Measurements from ENCODE around the gene OTOG. TPM values are rescaled to one million over a fixed set of nuclear protein-coding genes. Genes with fewer than 3 reads are reported as not detected.

Gene OTOG
- total RNA-seq, 1 experiment from 2014 or later = 0.35 TPM

DNA sequence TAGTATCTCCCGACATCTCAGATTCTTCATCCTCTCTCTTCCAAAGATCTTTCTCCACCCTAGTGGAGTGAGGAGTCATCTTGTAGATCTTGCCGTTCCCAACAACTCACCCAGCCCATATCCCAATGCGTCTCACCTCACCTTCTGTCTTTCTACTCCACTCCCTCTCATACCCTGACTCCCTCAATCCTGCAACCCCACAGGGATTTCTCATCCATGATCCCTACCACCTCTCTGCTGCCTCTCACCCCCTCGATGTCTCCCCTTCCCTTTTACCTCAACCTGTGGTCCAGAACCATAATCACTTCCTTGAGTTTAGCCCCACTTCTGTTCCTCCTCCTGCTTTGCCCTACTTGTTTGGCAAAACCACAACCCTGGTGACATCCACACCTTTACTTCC, 41.7 kb downstream of the OTOG start:
- Histone ChIP-seq H3K27me3 (ENCODE audit: insufficient read depth, low read length) (peaks cover 2% of the 10 kb centered on the region; the same call in 1 of the 2 replicates), H2AK5ac (ENCODE audit: insufficient read length, low read length) (no peak overlapping the region), H2BK20ac (ENCODE audit: low read depth, low read length, poor library complexity, severe bottlenecking) (no peak overlapping the region), H2AFZ (ENCODE audit: low read length) (no peak overlapping the region), H3K56ac (ENCODE audit: insufficient read length, low read depth, low read length) (no peak overlapping the region), H3K9me3 (ENCODE audit: control insufficient read depth, low read depth, low read length) (peaks cover 6% of the 10 kb centered on the region), H3K27ac (ENCODE audit: insufficient read length, low read depth, low read length) (no peak overlapping the region), H4K5ac (ENCODE audit: insufficient read length, low read depth, low read length) (no peak overlapping the region), H3K9ac (ENCODE audit: extremely low read depth, insufficient read length, low read length) (no peak overlapping the region), H2BK12ac (ENCODE audit: insufficient read length, low read depth, low read length) (no peak overlapping the region), H4K91ac (ENCODE audit: insufficient read length, low read depth, low read length) (no peak overlapping the region), H3K14ac (ENCODE audit: insufficient read depth, low read length) (no peak overlapping the region), H2BK120ac (ENCODE audit: low read depth, low read length, poor library complexity, severe bottlenecking) (no peak overlapping the region), H4K20me1 (ENCODE audit: control insufficient read depth, insufficient read depth, insufficient read length) (peaks cover 3% of the 10 kb centered on the region), H3K18ac (ENCODE audit: insufficient read length, low read depth, low read length) (no peak overlapping the region), H3K4me2 (ENCODE audit: insufficient read depth, insufficient read length, low read length) (no peak overlapping the region), H3K23me2 (ENCODE audit: insufficient read length, low read depth, low read length, poor library complexity, severe bottlenecking) (no peaks in the 10 kb centered on the region), H3K23ac (ENCODE audit: insufficient read length, low read depth, low read length) (no peak overlapping the region), H3K4me1 (ENCODE audit: insufficient read depth, low read length) (no peaks in the 10 kb centered on the region), H3K4ac (ENCODE audit: low read depth, low read length) (no peak overlapping the region), H2BK15ac (ENCODE audit: low read depth, low read length) (no peak overlapping the region), H4K8ac (replicated peaks; ENCODE audit: insufficient read length, low read depth, low read length) (no peak overlapping the region), H2BK5ac (ENCODE audit: insufficient read length, low read length) (no peak overlapping the region), H3K79me1 (ENCODE audit: insufficient read depth, low read depth, low read length, poor library complexity, severe bottlenecking) (no peaks in the 10 kb centered on the region), H3K79me2 (ENCODE audit: insufficient read depth, low read length) (no peaks in the 10 kb centered on the region), H3T11ph (ENCODE audit: low read length) (no peak overlapping the region)
- Mint-ChIP-seq H3K36me3 (ENCODE audit: insufficient read depth in 1 of 3, low read depth in 3 of 3) (peaks cover 0 to under 1% (median 0%) of the 10 kb centered on the region in 3 experiments; a peak in 1 of 7 replicates), H3K4me1 (no peaks in the 10 kb centered on the region), H3K9me3 (peaks cover 0 to 2% of the 10 kb centered on the region in 2 experiments; a peak in 2 of 5 replicates), H3K27ac (no peak overlapping the region), H3K27me3 (ENCODE audit: low read depth) (peaks cover 9% of the 10 kb centered on the region), H3K4me3 (no peak overlapping the region)
- no peak for DNase-seq
- WGBS (ENCODE audit: extremely low coverage, insufficient read length, low lambda C conversion rate) = no CpG with 5 or more reads among the region's 4 CpGs
- TF ChIP-seq, protein P1, sequence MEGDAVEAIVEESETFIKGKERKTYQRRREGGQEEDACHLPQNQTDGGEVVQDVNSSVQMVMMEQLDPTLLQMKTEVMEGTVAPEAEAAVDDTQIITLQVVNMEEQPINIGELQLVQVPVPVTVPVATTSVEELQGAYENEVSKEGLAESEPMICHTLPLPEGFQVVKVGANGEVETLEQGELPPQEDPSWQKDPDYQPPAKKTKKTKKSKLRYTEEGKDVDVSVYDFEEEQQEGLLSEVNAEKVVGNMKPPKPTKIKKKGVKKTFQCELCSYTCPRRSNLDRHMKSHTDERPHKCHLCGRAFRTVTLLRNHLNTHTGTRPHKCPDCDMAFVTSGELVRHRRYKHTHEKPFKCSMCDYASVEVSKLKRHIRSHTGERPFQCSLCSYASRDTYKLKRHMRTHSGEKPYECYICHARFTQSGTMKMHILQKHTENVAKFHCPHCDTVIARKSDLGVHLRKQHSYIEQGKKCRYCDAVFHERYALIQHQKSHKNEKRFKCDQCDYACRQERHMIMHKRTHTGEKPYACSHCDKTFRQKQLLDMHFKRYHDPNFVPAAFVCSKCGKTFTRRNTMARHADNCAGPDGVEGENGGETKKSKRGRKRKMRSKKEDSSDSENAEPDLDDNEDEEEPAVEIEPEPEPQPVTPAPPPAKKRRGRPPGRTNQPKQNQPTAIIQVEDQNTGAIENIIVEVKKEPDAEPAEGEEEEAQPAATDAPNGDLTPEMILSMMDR (conservative IDR thresholded peaks at IDR 0.05) = no peak
